ENCODE results near the gene ABCB8.

DNA sequence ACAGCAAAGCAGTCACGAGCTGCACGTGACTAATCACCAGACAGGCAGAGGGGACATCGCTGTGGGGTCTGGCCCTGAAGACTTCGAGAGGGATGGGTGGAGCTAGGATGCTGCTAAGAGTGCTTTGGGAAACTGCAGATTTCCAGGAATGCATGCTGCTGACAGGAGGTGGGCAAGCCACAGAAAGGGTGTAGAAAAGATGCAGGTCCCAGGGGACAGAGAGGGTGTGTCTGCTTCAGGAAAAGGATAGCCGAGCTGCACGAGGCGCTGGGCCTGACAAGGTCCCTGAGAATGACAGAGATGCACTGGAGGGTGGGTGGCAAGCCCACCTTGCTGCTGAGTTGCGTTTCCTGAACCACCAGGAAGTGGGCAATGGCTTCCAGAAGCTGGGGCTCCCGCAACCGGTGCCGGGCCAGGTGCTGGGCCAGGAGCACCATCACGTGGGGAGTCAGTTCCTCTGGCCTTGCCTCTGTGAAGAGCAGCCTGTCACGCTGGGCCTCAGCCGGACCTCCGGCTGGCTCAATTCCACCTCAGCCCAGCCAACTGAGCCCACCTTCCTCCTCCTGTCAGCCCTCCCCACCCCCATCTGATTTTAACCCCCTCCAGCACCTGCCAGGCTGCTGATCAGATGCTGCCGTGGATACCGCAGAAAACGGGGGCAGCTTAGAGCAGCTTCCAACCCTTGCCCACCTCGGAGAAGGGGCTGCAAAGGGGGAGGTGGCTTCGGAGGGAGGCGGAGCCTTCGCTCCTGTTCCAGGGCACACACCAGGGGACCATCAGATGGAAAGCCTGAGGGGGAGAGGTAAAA is 50.2 kb downstream of the ABCB8 start:
- TF ChIP-seq, protein P1, sequence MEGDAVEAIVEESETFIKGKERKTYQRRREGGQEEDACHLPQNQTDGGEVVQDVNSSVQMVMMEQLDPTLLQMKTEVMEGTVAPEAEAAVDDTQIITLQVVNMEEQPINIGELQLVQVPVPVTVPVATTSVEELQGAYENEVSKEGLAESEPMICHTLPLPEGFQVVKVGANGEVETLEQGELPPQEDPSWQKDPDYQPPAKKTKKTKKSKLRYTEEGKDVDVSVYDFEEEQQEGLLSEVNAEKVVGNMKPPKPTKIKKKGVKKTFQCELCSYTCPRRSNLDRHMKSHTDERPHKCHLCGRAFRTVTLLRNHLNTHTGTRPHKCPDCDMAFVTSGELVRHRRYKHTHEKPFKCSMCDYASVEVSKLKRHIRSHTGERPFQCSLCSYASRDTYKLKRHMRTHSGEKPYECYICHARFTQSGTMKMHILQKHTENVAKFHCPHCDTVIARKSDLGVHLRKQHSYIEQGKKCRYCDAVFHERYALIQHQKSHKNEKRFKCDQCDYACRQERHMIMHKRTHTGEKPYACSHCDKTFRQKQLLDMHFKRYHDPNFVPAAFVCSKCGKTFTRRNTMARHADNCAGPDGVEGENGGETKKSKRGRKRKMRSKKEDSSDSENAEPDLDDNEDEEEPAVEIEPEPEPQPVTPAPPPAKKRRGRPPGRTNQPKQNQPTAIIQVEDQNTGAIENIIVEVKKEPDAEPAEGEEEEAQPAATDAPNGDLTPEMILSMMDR (IDR thresholded peaks at IDR 0.05) = no peak
- no peak for TF ChIP-seq EP300 (IDR thresholded peaks at IDR 0.05)
- TF ChIP-seq POLR2AphosphoS5 (IDR thresholded peaks at IDR 0.05) = no peak
- no peak for TF ChIP-seq POLR2A (IDR thresholded peaks at IDR 0.05)

Data from upper lobe of left lung (tissue), 4 donors.